ENCODE results near the gene OGG1. TPM values are rescaled to one million over a fixed set of nuclear protein-coding genes. Genes with fewer than 3 reads are reported as not detected.

OGG1 gene
- total and polyA plus RNA-seq, 10 of the 15 experiments (the other 5 are each of a cell fraction or from before 2014, with no cell fraction given): 4.8 to 38.8 (median 27.2) TPM

DNA sequence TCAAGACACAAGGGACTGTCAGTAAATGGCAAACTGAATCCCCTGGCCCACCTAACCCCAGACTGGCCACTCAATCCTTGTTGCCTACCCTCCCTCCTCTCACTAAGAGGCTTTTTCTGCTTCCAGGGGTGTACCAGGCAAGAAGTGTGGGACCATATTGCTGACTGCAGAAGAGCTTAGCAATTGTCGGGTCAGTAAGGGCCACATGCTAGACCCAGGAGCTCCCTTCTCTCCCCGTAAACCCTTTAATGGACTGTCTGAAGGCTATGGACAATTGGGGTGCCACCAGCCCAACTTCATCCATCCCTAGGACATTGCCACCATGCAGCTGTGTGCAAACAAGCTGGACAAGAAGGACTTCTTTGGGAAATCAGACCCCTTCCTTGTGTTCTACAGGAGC, 37.3 kb upstream of the OGG1 start:
- intact Hi-C loops (cut with micrococcal nuclease; ENCODE audit: unreplicated experiment) (no loop called here), in situ Hi-C loops (cut with MboI) (no loop called here)
- Histone ChIP-seq H3K9me3 (replicated peaks; ENCODE audit: control insufficient read depth, insufficient read depth, low read length) (no peaks in the 10 kb centered on the region), H4K20me1 (ENCODE audit: control insufficient read depth, insufficient read depth) (no peaks in the 10 kb centered on the region), H2AFZ (ENCODE audit: control insufficient read depth, low read depth, low read length) (no peak overlapping the region), H3K36me3 (ENCODE audit: control insufficient read depth in 2 of 2, insufficient read depth in 2 of 2, low read length in 1 of 2) (no peaks in the 10 kb centered on the region), H3K4me1 (ENCODE audit: control insufficient read depth, insufficient read depth, low read length) (no peaks in the 10 kb centered on the region), H3K79me2 (ENCODE audit: control insufficient read depth, insufficient read depth, low read length) (no peaks in the 10 kb centered on the region), H3K4me3 (no peak overlapping the region), H3K27ac (ENCODE audit: control insufficient read depth, insufficient read depth) (no peak overlapping the region), H3K9ac (ENCODE audit: control insufficient read depth, insufficient read depth, low read length) (no peak overlapping the region), H3K27me3 (replicated peaks in 1 of 2; ENCODE audit: control insufficient read depth in 2 of 2, insufficient read depth in 2 of 2, low read length in 1 of 2) (peaks cover 0 to 4% of the 10 kb centered on the region in 2 experiments; a peak in 3 of 4 replicates), H3K4me2 (ENCODE audit: control insufficient read depth, insufficient read depth) (no peak overlapping the region)
- no peak for DNase-seq (ENCODE audit: low read depth, low spot score)
- no TSS peak for BruUV-seq (replicated peaks)
- FAIRE-seq: no peak
- TF ChIP-seq SMAD5 (IDR thresholded peaks at IDR 0.05; ENCODE audit: low read depth) (no peak), CHD4 (IDR thresholded peaks at IDR 0.05) (no peak), SMARCA5 (IDR thresholded peaks at IDR 0.05) (no peak), MYC (IDR thresholded peaks at IDR 0.05; ENCODE audit: insufficient read depth, insufficient read length, insufficient replicate concordance, low read length, severe bottlenecking) (no peak), JUNB (IDR thresholded peaks at IDR 0.05) (no peak), ZNF384 (IDR thresholded peaks at IDR 0.05; ENCODE audit: borderline replicate concordance, low read depth, low read length) (no peak), BCL11A (IDR thresholded peaks at IDR 0.05; ENCODE audit: low read depth, low read length) (no peak)
- TF ChIP-seq, protein P1, sequence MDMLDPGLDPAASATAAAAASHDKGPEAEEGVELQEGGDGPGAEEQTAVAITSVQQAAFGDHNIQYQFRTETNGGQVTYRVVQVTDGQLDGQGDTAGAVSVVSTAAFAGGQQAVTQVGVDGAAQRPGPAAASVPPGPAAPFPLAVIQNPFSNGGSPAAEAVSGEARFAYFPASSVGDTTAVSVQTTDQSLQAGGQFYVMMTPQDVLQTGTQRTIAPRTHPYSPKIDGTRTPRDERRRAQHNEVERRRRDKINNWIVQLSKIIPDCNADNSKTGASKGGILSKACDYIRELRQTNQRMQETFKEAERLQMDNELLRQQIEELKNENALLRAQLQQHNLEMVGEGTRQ (IDR thresholded peaks at IDR 0.05; ENCODE audit: borderline replicate concordance, low read depth, low read length): no peak
- 76% methylated on average over 2 of the region's 2 CpGs for WGBS (ENCODE audit: insufficient coverage, insufficient replicate concordance, low lambda C conversion rate, missing lambda C conversion rate)
- ChIA-PET POLR2A (no interaction called here), RAD21 (ENCODE audit: unreplicated experiment) (no interaction called here), SMC1A (ENCODE audit: uncharacterized antibody, unreplicated experiment) (no interaction called here), CTCF (no interaction called here)
- no peak for ATAC-seq

DNA sequence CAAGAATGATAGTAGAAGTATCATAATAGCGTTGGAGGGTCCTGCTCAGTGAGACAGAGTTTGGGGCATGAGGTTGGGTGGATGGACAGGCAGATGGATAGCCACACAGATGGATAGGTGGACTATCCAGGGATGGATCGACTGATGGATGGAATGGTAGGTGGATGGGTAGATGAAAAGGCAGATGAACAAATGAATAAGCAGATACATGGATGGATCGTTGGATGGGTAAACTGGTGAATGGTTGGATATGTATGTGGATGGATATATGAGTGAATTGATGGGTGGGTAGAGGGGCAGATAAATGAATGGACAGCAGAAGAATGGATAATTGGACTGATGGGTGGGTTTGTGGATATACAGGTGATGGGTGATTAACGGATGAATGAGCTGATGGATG, 36.6 kb upstream of the OGG1 start:
- no peaks in the 10 kb centered on the region for H4K20me1 ChIP-seq (ENCODE audit: control insufficient read depth, insufficient read depth)
- RAD21 ChIA-PET (ENCODE audit: unreplicated experiment): no interaction called here
- CTCF ChIA-PET: interaction anchor here (0.6 kb wide), 1 partner anchor 1474 kb away, joined by 3 read pairs; no protein-coding TSS in a partner anchor
- ATAC-seq (no peak), DNase-seq (ENCODE audit: low read depth, low spot score) (no peak), FAIRE-seq (no peak)
- SMC1A ChIA-PET (ENCODE audit: uncharacterized antibody, unreplicated experiment): no interaction called here
- WGBS (ENCODE audit: insufficient coverage, insufficient replicate concordance, low lambda C conversion rate, missing lambda C conversion rate): 37% methylated on average over 4 of the region's 4 CpGs
- H3K27me3 ChIP-seq (replicated peaks in 1 of 2; ENCODE audit: control insufficient read depth in 2 of 2, insufficient read depth in 2 of 2, low read length in 1 of 2): peaks cover 0 to 4% of the 10 kb centered on the region in 2 experiments; a peak in 3 of 4 replicates
- no peak overlapping the region for H3K4me3 ChIP-seq
- H3K9me3 ChIP-seq (replicated peaks; ENCODE audit: control insufficient read depth, insufficient read depth, low read length): no peaks in the 10 kb centered on the region
- intact Hi-C loops (cut with micrococcal nuclease; ENCODE audit: unreplicated experiment) (no loop called here), in situ Hi-C loops (cut with MboI) (no loop called here)
- no peak overlapping the region for H2AFZ ChIP-seq (ENCODE audit: control insufficient read depth, low read depth, low read length)
- BruUV-seq (replicated peaks): no TSS peak
- no peak overlapping the region for H3K27ac ChIP-seq (ENCODE audit: control insufficient read depth, insufficient read depth)
- no peaks in the 10 kb centered on the region for H3K36me3 ChIP-seq (ENCODE audit: control insufficient read depth in 2 of 2, insufficient read depth in 2 of 2, low read length in 1 of 2)
- H3K79me2 ChIP-seq (ENCODE audit: control insufficient read depth, insufficient read depth, low read length): no peaks in the 10 kb centered on the region
- H3K9ac ChIP-seq (ENCODE audit: control insufficient read depth, insufficient read depth, low read length): no peak overlapping the region
- POLR2A ChIA-PET: no interaction called here
- no peaks in the 10 kb centered on the region for H3K4me1 ChIP-seq (ENCODE audit: control insufficient read depth, insufficient read depth, low read length)
- H3K4me2 ChIP-seq (ENCODE audit: control insufficient read depth, insufficient read depth): no peak overlapping the region
- TF ChIP-seq TBL1XR1 (IDR thresholded peaks at IDR 0.05; ENCODE audit: low read depth, low read length) (no peak), RCOR1 (conservative IDR thresholded peaks at IDR 0.05; ENCODE audit: low read depth, low read length) (no peak), SUPT20H (IDR thresholded peaks at IDR 0.05; ENCODE audit: borderline replicate concordance, control insufficient read depth, low read depth, low read length) (no peak), NR2F1 (conservative IDR thresholded peaks at IDR 0.05) (no peak), ZNF384 (IDR thresholded peaks at IDR 0.05; ENCODE audit: borderline replicate concordance, low read depth, low read length) (no peak)
- TF ChIP-seq, protein P2, sequence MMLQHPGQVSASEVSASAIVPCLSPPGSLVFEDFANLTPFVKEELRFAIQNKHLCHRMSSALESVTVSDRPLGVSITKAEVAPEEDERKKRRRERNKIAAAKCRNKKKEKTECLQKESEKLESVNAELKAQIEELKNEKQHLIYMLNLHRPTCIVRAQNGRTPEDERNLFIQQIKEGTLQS (IDR thresholded peaks at IDR 0.05; ENCODE audit: borderline replicate concordance, extremely low read depth, low read depth, low read length): no peak
- TF ChIP-seq, protein P3, sequence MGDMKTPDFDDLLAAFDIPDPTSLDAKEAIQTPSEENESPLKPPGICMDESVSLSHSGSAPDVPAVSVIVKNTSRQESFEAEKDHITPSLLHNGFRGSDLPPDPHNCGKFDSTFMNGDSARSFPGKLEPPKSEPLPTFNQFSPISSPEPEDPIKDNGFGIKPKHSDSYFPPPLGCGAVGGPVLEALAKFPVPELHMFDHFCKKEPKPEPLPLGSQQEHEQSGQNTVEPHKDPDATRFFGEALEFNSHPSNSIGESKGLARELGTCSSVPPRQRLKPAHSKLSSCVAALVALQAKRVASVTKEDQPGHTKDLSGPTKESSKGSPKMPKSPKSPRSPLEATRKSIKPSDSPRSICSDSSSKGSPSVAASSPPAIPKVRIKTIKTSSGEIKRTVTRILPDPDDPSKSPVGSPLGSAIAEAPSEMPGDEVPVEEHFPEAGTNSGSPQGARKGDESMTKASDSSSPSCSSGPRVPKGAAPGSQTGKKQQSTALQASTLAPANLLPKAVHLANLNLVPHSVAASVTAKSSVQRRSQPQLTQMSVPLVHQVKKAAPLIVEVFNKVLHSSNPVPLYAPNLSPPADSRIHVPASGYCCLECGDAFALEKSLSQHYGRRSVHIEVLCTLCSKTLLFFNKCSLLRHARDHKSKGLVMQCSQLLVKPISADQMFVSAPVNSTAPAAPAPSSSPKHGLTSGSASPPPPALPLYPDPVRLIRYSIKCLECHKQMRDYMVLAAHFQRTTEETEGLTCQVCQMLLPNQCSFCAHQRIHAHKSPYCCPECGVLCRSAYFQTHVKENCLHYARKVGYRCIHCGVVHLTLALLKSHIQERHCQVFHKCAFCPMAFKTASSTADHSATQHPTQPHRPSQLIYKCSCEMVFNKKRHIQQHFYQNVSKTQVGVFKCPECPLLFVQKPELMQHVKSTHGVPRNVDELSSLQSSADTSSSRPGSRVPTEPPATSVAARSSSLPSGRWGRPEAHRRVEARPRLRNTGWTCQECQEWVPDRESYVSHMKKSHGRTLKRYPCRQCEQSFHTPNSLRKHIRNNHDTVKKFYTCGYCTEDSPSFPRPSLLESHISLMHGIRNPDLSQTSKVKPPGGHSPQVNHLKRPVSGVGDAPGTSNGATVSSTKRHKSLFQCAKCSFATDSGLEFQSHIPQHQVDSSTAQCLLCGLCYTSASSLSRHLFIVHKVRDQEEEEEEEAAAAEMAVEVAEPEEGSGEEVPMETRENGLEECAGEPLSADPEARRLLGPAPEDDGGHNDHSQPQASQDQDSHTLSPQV (IDR thresholded peaks at IDR 0.05): no peak

Measured in GM12878 (cell line).